Adrenal gland (tissue), 5 donors: ENCODE data around the gene RBPJ.

ENCODE experiments used
- POLR2A ChIP-seq, 2 donors: fragments of 450-650 bp; IDR thresholded peaks; one replicate each; pipeline ENCODE4 v1.6.1; 2017; ENCODE audit warnings: antibody characterized with exemption in 2 of 2, mild to moderate bottlenecking in 2 of 2, moderate library complexity in 1 of 2
- TF ChIP-seq, protein P1 (sequence below), 6 experiments: fragments of 450-650 bp in 4 of 6; fragments of 200-600 bp in 2 of 6; sonication (generic) in 1 of 6; IDR thresholded peaks; 1 replicate in 5 of 6; 2 replicates in 1 of 6; pipeline versions ENCODE4 v1.5.1 to v1.8.0; 2016 to 2021; ENCODE audit warnings: antibody characterized with exemption in 6 of 6, mild to moderate bottlenecking in 2 of 6, moderate library complexity in 1 of 6
- donor health status: DM: no; HTN: no; CAD: no.

DNA sequence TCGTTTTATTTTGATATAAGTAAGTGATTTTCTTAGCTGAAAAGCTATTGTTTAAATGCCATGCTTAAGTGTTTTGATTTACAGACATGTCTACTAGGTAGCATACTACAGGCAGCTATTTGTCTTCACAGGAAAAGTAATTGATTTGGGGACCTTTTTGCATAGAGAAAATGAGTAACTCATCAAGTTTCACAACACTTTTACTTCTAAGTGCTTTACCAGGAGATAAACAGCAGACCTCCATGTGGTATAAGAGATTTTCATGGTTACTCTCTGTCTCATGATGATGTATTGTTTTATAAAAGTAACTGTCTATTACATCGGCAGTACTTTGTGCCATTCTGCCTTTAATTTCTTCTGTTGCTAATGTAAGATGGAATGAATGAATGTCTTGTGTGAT is 28.7 kb downstream of the RBPJ start:
- TF ChIP-seq, protein P1, sequence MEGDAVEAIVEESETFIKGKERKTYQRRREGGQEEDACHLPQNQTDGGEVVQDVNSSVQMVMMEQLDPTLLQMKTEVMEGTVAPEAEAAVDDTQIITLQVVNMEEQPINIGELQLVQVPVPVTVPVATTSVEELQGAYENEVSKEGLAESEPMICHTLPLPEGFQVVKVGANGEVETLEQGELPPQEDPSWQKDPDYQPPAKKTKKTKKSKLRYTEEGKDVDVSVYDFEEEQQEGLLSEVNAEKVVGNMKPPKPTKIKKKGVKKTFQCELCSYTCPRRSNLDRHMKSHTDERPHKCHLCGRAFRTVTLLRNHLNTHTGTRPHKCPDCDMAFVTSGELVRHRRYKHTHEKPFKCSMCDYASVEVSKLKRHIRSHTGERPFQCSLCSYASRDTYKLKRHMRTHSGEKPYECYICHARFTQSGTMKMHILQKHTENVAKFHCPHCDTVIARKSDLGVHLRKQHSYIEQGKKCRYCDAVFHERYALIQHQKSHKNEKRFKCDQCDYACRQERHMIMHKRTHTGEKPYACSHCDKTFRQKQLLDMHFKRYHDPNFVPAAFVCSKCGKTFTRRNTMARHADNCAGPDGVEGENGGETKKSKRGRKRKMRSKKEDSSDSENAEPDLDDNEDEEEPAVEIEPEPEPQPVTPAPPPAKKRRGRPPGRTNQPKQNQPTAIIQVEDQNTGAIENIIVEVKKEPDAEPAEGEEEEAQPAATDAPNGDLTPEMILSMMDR (IDR thresholded peaks at IDR 0.05), result no peak
- no peak for TF ChIP-seq POLR2A (IDR thresholded peaks at IDR 0.05)
